ENCODE measurements around the gene SLC7A9.

SLC7A9 gene

DNA sequence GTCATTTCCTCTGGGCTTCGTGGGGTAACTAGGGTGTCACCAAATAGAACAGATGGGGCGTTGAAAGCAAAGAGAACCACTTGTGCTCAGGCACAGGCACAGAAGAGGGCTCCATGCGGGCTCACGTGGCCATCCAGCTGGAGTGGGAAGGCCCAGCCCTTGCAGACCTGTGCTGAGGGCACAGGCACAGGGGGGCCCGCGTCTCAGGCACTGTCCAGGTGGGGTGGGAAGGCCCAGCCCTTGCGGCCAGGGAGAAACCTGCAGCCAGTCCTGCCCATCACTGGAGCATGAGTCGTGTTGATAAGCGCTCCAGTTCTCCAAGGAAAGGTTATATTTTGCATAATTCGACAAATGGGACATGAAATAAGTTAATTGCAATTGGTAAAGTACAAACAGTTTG lies 57.5 kb downstream of the SLC7A9 start:
- no peak for TF ChIP-seq CREB1 (IDR thresholded peaks at IDR 0.05; ENCODE audit: low read depth)
- TF ChIP-seq EGR1 (IDR thresholded peaks at IDR 0.05) = no peak
- TF ChIP-seq, protein P1, sequence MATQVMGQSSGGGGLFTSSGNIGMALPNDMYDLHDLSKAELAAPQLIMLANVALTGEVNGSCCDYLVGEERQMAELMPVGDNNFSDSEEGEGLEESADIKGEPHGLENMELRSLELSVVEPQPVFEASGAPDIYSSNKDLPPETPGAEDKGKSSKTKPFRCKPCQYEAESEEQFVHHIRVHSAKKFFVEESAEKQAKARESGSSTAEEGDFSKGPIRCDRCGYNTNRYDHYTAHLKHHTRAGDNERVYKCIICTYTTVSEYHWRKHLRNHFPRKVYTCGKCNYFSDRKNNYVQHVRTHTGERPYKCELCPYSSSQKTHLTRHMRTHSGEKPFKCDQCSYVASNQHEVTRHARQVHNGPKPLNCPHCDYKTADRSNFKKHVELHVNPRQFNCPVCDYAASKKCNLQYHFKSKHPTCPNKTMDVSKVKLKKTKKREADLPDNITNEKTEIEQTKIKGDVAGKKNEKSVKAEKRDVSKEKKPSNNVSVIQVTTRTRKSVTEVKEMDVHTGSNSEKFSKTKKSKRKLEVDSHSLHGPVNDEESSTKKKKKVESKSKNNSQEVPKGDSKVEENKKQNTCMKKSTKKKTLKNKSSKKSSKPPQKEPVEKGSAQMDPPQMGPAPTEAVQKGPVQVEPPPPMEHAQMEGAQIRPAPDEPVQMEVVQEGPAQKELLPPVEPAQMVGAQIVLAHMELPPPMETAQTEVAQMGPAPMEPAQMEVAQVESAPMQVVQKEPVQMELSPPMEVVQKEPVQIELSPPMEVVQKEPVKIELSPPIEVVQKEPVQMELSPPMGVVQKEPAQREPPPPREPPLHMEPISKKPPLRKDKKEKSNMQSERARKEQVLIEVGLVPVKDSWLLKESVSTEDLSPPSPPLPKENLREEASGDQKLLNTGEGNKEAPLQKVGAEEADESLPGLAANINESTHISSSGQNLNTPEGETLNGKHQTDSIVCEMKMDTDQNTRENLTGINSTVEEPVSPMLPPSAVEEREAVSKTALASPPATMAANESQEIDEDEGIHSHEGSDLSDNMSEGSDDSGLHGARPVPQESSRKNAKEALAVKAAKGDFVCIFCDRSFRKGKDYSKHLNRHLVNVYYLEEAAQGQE (IDR thresholded peaks at IDR 0.05; ENCODE audit: low read depth) = no peak
- TF ChIP-seq, protein P2, sequence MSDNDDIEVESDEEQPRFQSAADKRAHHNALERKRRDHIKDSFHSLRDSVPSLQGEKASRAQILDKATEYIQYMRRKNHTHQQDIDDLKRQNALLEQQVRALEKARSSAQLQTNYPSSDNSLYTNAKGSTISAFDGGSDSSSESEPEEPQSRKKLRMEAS (IDR thresholded peaks at IDR 0.05) = no peak
- no peak for TF ChIP-seq FOXM1 (IDR thresholded peaks at IDR 0.05; ENCODE audit: borderline replicate concordance, low read depth)
- TF ChIP-seq CEBPB (IDR thresholded peaks at IDR 0.05) = no peak
- no peak for TF ChIP-seq USF1 (IDR thresholded peaks at IDR 0.05)
- TF ChIP-seq RAD21 (IDR thresholded peaks at IDR 0.05; ENCODE audit: low read depth) = no peak
- TF ChIP-seq NFIC (IDR thresholded peaks at IDR 0.05) = no peak
- TF ChIP-seq YY1 (IDR thresholded peaks at IDR 0.05; ENCODE audit: low read depth) = no peak
- TF ChIP-seq ZBTB7A (IDR thresholded peaks at IDR 0.05; ENCODE audit: low read depth) = no peak
- TF ChIP-seq TCF12 (IDR thresholded peaks at IDR 0.05; ENCODE audit: low read depth) = no peak
- TF ChIP-seq TEAD4 (IDR thresholded peaks at IDR 0.05) = no peak
- no peak for TF ChIP-seq EP300 (IDR thresholded peaks at IDR 0.05; ENCODE audit: borderline replicate concordance)
- no peak for TF ChIP-seq TAF1 (IDR thresholded peaks at IDR 0.05; ENCODE audit: low read depth)

GRCh38 chr19:32811151-32811550 lies 58.4 kb downstream of the SLC7A9 start:
- TF ChIP-seq TEAD4 (IDR thresholded peaks at IDR 0.05) (no peak), EP300 (IDR thresholded peaks at IDR 0.05; ENCODE audit: borderline replicate concordance) (no peak), TAF1 (IDR thresholded peaks at IDR 0.05; ENCODE audit: low read depth) (no peak), CREB1 (IDR thresholded peaks at IDR 0.05; ENCODE audit: low read depth) (no peak), YY1 (IDR thresholded peaks at IDR 0.05; ENCODE audit: low read depth) (no peak), RAD21 (IDR thresholded peaks at IDR 0.05; ENCODE audit: low read depth) (no peak), FOXM1 (IDR thresholded peaks at IDR 0.05; ENCODE audit: borderline replicate concordance, low read depth) (no peak), EGR1 (IDR thresholded peaks at IDR 0.05) (no peak), USF1 (IDR thresholded peaks at IDR 0.05) (no peak)
- TF ChIP-seq, protein P2 (IDR thresholded peaks at IDR 0.05) = no peak

- TF ChIP-seq TEAD4 (IDR thresholded peaks at IDR 0.05) (no peak), RAD21 (IDR thresholded peaks at IDR 0.05; ENCODE audit: low read depth) (no peak), CREB1 (IDR thresholded peaks at IDR 0.05; ENCODE audit: low read depth) (no peak), EP300 (IDR thresholded peaks at IDR 0.05; ENCODE audit: borderline replicate concordance) (no peak), TAF1 (IDR thresholded peaks at IDR 0.05; ENCODE audit: low read depth) (no peak), TCF12 (IDR thresholded peaks at IDR 0.05; ENCODE audit: low read depth) (no peak), NFIC (IDR thresholded peaks at IDR 0.05) (no peak), YY1 (IDR thresholded peaks at IDR 0.05; ENCODE audit: low read depth) (no peak), ZBTB7A (IDR thresholded peaks at IDR 0.05; ENCODE audit: low read depth) (no peak), EGR1 (IDR thresholded peaks at IDR 0.05) (no peak), FOXM1 (IDR thresholded peaks at IDR 0.05; ENCODE audit: borderline replicate concordance, low read depth) (no peak), CEBPB (IDR thresholded peaks at IDR 0.05) (no peak), USF1 (IDR thresholded peaks at IDR 0.05) (no peak)
- TF ChIP-seq, protein P2 (IDR thresholded peaks at IDR 0.05) = no peak
- TF ChIP-seq, protein P1 (IDR thresholded peaks at IDR 0.05; ENCODE audit: low read depth) = no peak
These were observed 59.1 kb downstream of the SLC7A9 start for GRCh38 chr19:32810452-32810851.

- TF ChIP-seq TAF1 (IDR thresholded peaks at IDR 0.05; ENCODE audit: low read depth) (no peak), EP300 (IDR thresholded peaks at IDR 0.05; ENCODE audit: borderline replicate concordance) (no peak), NFIC (IDR thresholded peaks at IDR 0.05) (no peak), TCF12 (IDR thresholded peaks at IDR 0.05; ENCODE audit: low read depth) (no peak), USF1 (IDR thresholded peaks at IDR 0.05) (no peak), RAD21 (IDR thresholded peaks at IDR 0.05; ENCODE audit: low read depth) (no peak), ZBTB7A (IDR thresholded peaks at IDR 0.05; ENCODE audit: low read depth) (no peak), CEBPB (IDR thresholded peaks at IDR 0.05) (no peak), YY1 (IDR thresholded peaks at IDR 0.05; ENCODE audit: low read depth) (no peak), EGR1 (IDR thresholded peaks at IDR 0.05) (no peak), FOXM1 (IDR thresholded peaks at IDR 0.05; ENCODE audit: borderline replicate concordance, low read depth) (no peak), TEAD4 (IDR thresholded peaks at IDR 0.05) (no peak), CREB1 (IDR thresholded peaks at IDR 0.05; ENCODE audit: low read depth) (no peak)
- TF ChIP-seq, protein P2 (IDR thresholded peaks at IDR 0.05) = no peak
- TF ChIP-seq, protein P1 (IDR thresholded peaks at IDR 0.05; ENCODE audit: low read depth) = no peak
These were observed 59.8 kb downstream of the SLC7A9 start for GRCh38 chr19:32809754-32810153.

Data from Ishikawa (cell line).